ENCODE measurements around the gene IQCK.

IQCK gene

DNA sequence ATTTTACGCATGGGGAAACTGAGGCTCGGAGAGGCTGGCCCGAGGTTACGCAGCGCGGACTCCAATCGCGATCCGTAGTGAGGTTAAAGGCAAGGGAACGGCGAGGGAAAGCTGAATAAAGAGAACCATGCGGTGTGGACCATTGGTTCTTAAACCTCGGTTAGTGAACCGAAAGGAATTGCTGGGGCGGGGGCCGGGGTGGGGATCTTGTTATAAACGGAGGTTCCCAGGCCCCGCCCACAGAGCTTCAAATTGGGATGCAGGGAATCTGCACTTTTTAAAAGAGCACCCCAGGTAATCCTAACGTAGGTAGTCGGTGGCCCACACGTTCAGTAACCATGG, 524 bp downstream of the IQCK start:
- no peak for DNase-seq (ENCODE audit: low spot score)

- no peak for DNase-seq (ENCODE audit: low spot score)
These were observed 4.3 kb downstream of the IQCK start for GRCh38 chr16:19722269-19722952.

DNA sequence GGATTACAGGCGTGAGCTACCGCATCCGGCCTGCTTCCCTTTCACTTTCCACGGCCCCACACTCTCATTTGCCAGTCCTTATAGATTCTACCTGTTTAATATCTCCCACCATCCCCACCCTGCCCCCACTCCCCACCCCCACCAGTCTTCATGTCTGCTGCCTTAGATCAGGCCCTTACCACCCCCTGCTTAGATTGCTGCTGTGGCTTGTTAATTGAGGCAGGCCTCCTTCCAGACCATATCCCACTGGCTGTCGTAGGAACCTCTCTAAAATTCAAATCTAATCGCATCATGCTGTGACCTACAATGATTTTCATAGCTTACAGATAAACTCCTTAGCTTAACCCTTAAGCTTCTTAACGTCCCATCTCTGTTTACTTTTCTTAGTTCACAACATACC, 4.9 kb downstream of the IQCK start:
- DNase-seq (ENCODE audit: low spot score), result no peak

- no peak for DNase-seq (ENCODE audit: low spot score)
These were observed 10.5 kb downstream of the IQCK start for GRCh38 chr16:19728636-19728965.

DNA sequence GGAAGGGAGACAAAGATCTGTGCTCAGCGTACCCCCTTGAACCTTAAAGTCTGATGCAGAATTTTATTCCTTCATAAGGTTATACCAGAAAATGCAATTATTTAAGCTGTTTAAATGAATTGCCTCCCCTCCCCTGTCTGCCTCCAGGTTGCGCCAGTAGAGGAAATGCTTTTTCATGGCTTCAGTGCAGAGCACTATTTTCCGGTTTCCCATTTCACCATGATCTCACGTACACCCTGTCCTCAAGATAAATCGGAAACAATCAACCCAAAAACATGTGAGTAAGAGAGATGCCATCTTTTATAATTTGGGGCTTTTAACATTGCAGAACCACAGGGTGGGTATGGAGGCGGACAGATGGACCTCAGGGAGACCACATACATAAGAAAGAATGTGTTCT, 15.5 kb downstream of the IQCK start:
- no peak for DNase-seq (ENCODE audit: low spot score)

GRCh38 chr16:19735074-19735867, 17.2 kb downstream of the IQCK start:
- DNase-seq (ENCODE audit: low spot score), result no peak

GRCh38 chr16:19737306-19738038, 19.4 kb downstream of the IQCK start:
- no peak for DNase-seq (ENCODE audit: low spot score)

- DNase-seq (ENCODE audit: low spot score), result no peak
These were observed 23.3 kb downstream of the IQCK start for GRCh38 chr16:19741354-19741753.

DNA sequence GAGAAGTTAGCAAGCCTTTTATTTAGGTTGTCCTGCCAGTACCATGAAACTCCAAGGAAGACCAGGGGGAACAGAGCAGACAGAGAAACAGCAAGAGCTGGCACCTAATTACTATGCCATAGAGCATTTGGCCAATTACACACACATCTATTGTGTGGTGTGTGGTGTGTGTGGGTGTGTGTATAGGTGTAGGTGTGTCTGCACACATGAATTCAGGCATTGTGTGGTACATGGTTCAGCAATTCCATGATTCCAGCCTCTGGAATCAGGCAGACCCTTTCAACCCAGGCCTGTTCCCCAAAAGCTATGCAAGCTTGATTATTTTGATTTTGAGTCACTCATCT, 25.7 kb downstream of the IQCK start:
- no peak for DNase-seq (ENCODE audit: low spot score)

GRCh38 chr16:19744670-19745069, 26.6 kb downstream of the IQCK start:
- DNase-seq (ENCODE audit: low spot score), result no peak

DNA sequence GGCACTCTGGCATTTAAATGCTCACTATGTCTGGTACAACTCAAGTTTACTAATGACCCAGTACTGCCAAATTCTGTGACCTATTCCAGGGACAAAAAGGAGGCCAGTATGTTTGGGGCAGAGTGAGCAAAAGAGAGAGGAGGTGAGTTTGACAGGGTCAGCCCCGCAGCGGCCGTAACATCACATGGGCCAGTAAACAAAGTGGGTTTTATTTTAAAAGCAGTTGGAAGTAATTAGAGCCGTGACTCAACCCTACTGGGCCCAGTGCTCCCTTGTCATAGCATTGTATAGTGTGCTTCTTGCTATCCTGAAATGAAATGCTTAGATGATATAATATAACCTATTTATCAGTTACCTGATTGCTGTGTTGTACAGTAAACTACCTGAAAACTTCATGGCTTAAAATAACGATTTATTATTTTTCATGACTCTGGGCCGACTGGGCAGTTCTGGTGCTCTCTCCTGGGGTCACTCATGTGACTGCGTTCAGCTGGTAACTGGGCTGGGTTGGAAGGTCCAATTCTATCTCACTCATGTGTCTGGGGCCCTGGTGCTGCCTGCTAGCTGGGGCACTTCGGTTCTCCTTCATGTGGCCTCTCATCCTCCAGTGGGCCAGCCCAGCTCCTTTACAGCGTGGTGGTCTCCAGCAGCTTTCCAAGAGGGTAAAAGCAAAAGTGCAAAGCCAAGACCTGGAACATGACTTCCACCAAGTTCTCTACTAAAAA, 27.4 kb downstream of the IQCK start:
- DNase-seq (ENCODE audit: low spot score), result no peak

GRCh38 chr16:19746561-19746960, 28.5 kb downstream of the IQCK start:
- no peak for DNase-seq (ENCODE audit: low spot score)

- no peak for DNase-seq (ENCODE audit: low spot score)
These were observed 30.5 kb downstream of the IQCK start for GRCh38 chr16:19748389-19749168.

DNA sequence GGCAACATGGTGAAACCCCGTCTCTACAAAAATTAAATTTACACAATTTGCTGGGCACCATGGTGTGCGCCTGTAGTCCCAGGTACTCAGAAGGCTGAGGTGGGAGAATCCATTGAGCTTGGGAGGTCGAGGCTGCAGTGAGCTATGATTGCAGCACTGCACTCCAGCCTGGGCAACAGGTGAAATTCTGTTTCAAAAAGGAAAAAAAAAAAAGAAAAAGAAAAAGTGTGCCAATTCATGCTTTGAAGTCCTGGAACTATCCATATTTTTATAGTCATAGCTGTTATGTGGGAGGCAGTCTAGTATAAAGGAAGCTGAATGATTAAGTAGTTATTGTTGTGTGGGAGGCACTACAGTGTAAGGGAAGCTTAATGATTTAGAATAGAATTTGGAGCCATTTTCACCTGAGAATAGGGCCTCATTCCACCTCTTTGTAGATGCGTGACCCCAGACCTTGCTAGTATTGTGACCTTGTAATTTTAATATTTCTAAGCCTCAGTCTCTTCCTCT, 31.6 kb downstream of the IQCK start:
- DNase-seq (ENCODE audit: low spot score), result no peak

DNA sequence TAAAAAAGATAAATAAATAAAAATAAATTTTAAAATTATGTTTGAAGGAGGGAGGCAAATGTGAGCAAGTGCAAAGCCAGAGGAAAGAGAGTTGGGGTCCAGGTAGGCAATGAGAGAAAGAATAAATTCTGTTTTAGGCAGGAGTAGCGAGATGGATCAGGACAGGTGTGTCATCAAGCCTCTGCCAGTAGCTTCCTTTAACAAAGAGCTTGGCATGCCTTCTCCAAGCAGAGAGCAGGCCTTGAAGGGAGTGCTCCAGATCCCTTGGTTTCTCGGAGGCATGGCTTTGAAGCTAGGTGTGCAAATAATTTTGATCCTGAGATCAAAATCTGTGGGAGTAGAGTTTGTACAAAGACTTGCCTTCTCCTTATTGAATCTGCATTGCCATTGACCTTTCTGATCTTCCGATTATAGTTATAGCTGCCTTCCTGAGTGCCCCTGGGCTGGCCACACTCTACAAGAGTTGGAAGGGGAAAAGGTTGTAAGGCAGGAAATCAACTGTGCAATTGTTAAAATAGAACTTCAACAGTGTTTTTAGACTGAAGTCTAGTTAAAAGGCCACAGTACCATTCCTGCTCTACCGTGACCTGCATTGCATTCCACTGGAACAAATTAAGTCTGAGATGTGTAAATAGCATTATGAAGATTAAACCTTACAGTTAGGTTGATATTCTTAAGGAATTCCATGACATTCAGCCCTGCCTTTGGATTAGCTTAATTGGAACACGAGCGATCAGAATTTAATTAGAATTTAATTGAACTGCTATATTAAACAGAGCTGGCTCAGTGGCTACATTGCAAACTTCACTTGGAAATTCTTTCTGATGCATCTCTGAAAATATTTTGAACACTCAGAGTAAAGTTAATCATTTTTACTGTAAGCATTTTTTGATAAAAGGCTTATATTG, 33.7 kb downstream of the IQCK start:
- no peak for DNase-seq (ENCODE audit: low spot score)

DNA sequence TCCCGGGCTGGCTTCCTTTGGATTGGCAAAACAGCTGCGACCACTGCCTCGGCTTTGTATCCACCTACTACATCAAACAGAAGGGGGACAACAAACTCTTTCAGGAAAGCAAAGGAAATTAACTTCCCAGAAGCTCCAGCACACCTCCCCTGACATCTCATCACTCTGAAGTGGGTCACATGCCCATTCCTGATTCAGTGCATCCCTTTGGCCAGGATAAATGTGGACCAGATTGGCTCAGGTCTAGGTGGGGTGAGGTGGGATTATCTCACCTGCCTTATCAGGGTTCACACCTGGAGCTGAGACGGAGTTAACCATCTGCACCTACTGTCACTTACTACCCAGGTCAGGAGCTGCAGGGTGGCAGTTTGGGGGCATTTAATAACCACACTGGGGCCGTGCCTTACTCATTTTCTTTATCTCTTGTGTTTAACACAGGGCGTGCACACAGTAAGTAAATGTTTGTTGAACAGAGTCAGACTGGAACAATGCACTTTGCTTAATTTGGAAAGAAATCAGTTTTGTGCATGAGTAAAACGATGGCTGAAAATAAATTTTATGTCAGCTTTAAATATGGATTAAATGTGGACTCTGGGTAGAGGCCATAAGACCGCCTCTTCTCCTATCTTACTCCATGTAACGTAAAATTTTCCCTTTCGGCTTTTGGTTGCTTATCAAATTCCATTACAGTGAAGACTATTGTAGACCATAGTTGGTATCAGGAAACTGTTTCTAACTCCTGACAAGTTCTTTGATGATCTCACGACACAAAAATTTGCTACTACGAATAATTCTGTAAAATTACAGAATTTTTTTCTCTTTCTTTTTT, 36.0 kb downstream of the IQCK start:
- no peak for DNase-seq (ENCODE audit: low spot score)

- no peak for DNase-seq (ENCODE audit: low spot score)
These were observed 36.6 kb downstream of the IQCK start for GRCh38 chr16:19754644-19755036.

DNA sequence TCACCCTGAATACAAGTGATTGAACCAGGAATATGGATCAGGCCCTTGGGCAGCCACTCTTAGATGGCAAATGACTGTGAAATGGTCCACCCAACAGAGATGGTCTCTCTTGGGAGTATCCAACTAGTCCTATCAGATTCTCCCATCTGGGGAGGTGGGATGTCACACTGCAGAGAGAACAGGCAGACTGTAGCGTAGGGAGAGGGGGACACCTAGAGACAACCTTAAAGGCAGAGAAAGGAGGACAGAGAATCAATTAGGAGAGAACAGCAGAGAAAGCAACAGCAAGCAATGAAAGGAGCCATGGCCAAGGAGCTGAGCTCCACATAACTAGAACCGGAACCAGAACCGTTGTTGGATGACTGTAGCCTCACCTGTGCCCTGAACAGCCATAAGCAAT, 37.2 kb downstream of the IQCK start:
- DNase-seq (ENCODE audit: low spot score), result no peak

- DNase-seq (ENCODE audit: low spot score), result no peak
These were observed 39.0 kb downstream of the IQCK start for GRCh38 chr16:19757026-19757425.

All from germinal center (tissue), 1 donor.